C4-2B (cell line): Measurements from ENCODE around the gene CD80.

Source experiments
- CTCF ChIP-seq: fragments of 450-650 bp; conservative IDR thresholded peaks from 2 replicates; pipeline ENCODE4 v1.5.1; 2017; ENCODE audit warnings: mild to moderate bottlenecking
- ZFX ChIP-seq: fragments of 450-650 bp; IDR thresholded peaks from 2 replicates; pipeline ENCODE4 v1.6.1; 2017

GRCh38 chr3:119538772-119539171, 20.6 kb downstream of the CD80 start:
- TF ChIP-seq CTCF, result no peak
- no peak for TF ChIP-seq ZFX
